Uterus (tissue), 2 donors: Measurements from ENCODE around the gene KCNMA1.

Experiments used
- POLR2A ChIP-seq, 2 donors: fragments of 450-650 bp; IDR thresholded peaks; one replicate each; pipeline ENCODE4 v1.6.1; 2016; ENCODE audit warnings: antibody characterized with exemption in 2 of 2, mild to moderate bottlenecking in 1 of 2, moderate library complexity in 1 of 2
- TF ChIP-seq, protein P1 (sequence below), 4 experiments: fragments of 200-600 bp in 2 of 4; fragments of 450-650 bp in 2 of 4; sonication (generic) in 2 of 4; IDR thresholded peaks; one replicate each; pipeline ENCODE4 v1.5.1; 2016 to 2019; ENCODE audit warnings: antibody characterized with exemption in 4 of 4, mild to moderate bottlenecking in 2 of 4, moderate library complexity in 1 of 4

DNA sequence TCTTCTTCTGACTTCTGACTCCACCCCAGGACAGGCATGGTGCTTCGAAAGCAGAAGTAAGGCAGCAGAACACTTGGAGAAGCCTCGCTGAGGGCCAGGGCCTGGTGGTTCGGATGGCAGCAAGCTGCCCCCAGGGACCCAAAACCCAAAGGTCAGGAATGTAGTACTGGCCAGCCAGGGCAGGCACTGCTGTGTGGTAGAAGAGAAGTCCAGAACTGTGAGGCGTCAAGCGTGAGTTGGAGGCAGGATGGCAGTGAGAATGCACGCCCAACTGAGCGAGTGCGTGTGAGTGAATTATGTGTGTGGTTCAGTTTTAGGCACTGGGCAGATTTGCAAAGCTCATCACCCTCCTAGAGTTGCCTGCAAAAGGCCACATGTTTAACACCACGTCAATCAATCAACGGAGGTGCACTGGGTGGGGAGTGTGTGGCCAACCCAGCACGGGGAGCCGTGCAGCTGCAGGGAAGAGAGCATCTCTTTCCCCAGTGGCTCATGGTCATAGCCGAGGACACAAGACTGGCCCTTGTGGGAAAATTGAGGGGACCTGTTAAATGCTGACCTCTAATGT, 144.3 kb downstream of the KCNMA1 start:
- no peak for TF ChIP-seq POLR2A (IDR thresholded peaks at IDR 0.05)
- TF ChIP-seq, protein P1, sequence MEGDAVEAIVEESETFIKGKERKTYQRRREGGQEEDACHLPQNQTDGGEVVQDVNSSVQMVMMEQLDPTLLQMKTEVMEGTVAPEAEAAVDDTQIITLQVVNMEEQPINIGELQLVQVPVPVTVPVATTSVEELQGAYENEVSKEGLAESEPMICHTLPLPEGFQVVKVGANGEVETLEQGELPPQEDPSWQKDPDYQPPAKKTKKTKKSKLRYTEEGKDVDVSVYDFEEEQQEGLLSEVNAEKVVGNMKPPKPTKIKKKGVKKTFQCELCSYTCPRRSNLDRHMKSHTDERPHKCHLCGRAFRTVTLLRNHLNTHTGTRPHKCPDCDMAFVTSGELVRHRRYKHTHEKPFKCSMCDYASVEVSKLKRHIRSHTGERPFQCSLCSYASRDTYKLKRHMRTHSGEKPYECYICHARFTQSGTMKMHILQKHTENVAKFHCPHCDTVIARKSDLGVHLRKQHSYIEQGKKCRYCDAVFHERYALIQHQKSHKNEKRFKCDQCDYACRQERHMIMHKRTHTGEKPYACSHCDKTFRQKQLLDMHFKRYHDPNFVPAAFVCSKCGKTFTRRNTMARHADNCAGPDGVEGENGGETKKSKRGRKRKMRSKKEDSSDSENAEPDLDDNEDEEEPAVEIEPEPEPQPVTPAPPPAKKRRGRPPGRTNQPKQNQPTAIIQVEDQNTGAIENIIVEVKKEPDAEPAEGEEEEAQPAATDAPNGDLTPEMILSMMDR (IDR thresholded peaks at IDR 0.05): no peak
